ENCODE measurements around the gene KCNJ5. TPM values are rescaled to one million over a fixed set of nuclear protein-coding genes. Genes with fewer than 3 reads are reported as not detected.

KCNJ5 gene
- total and polyA plus RNA-seq, 2 experiments from 2014 or later, result not detected

DNA sequence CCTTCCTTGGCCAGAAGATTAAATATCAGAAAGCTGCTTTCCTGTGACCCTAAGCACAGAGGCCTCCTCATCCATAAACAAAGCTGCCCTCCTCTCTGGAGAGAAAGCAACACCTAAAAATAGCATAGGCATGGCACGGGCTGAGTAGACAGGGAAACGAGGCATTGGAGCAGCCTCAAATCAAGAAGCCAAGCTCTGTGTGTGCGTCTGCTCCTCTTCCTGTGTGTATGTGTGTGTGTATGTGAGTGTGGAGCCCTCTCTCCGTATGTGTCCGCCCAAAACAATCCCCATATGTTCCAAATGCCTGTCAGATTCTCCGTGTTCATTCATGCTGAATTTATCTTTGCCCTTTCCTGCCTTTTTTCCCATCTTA is 24.0 kb downstream of the KCNJ5 start:
- H3K27me3 ChIP-seq (ENCODE audit: insufficient read depth), result peaks cover 3% of the 10 kb centered on the region; the same call in 1 of the 2 replicates
- no peaks in the 10 kb centered on the region for H3K79me2 ChIP-seq (replicated peaks; ENCODE audit: insufficient read depth)
- H3F3A ChIP-seq (replicated peaks; ENCODE audit: low read depth), result no peaks in the 10 kb centered on the region
- DNase-seq (ENCODE audit: low spot score) (no peak), ATAC-seq (no peak)
- H3K36me3 ChIP-seq (ENCODE audit: insufficient read depth), result no peaks in the 10 kb centered on the region
- H3K4me3 ChIP-seq, result no peak overlapping the region
- no peak overlapping the region for H2AFZ ChIP-seq
- H3K4me3 Mint-ChIP-seq, result no peak overlapping the region
- no peaks in the 10 kb centered on the region for H3K9me2 ChIP-seq (ENCODE audit: insufficient read depth)
- H3K27me3 Mint-ChIP-seq (ENCODE audit: insufficient read depth, low read depth, poor library complexity), result peaks cover 11% of the 10 kb centered on the region
- no peaks in the 10 kb centered on the region; the same call in 2 of the 3 replicates for H3K4me1 Mint-ChIP-seq
- H3K4me2 ChIP-seq, result no peak overlapping the region
- no peaks in the 10 kb centered on the region for H3K4me1 ChIP-seq (ENCODE audit: insufficient read depth)
- H4K20me1 ChIP-seq (replicated peaks; ENCODE audit: insufficient read depth), result no peaks in the 10 kb centered on the region
- H3K9me3 Mint-ChIP-seq, result peaks cover 4% of the 10 kb centered on the region; the same call in 2 of the 3 replicates
- no peak for TF ChIP-seq CREB1 (CRISPR knock-in tag; IDR thresholded peaks at IDR 0.05; ENCODE audit: low read depth)
- TF ChIP-seq ZNF114 (CRISPR knock-in tag; IDR thresholded peaks at IDR 0.05), result no peak
- TF ChIP-seq, protein P1, sequence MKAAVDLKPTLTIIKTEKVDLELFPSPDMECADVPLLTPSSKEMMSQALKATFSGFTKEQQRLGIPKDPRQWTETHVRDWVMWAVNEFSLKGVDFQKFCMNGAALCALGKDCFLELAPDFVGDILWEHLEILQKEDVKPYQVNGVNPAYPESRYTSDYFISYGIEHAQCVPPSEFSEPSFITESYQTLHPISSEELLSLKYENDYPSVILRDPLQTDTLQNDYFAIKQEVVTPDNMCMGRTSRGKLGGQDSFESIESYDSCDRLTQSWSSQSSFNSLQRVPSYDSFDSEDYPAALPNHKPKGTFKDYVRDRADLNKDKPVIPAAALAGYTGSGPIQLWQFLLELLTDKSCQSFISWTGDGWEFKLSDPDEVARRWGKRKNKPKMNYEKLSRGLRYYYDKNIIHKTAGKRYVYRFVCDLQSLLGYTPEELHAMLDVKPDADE (IDR thresholded peaks at IDR 0.05), result no peak
- TF ChIP-seq STAT1 (IDR thresholded peaks at IDR 0.05; ENCODE audit: unreplicated experiment), result no peak
- TF ChIP-seq, protein P2, sequence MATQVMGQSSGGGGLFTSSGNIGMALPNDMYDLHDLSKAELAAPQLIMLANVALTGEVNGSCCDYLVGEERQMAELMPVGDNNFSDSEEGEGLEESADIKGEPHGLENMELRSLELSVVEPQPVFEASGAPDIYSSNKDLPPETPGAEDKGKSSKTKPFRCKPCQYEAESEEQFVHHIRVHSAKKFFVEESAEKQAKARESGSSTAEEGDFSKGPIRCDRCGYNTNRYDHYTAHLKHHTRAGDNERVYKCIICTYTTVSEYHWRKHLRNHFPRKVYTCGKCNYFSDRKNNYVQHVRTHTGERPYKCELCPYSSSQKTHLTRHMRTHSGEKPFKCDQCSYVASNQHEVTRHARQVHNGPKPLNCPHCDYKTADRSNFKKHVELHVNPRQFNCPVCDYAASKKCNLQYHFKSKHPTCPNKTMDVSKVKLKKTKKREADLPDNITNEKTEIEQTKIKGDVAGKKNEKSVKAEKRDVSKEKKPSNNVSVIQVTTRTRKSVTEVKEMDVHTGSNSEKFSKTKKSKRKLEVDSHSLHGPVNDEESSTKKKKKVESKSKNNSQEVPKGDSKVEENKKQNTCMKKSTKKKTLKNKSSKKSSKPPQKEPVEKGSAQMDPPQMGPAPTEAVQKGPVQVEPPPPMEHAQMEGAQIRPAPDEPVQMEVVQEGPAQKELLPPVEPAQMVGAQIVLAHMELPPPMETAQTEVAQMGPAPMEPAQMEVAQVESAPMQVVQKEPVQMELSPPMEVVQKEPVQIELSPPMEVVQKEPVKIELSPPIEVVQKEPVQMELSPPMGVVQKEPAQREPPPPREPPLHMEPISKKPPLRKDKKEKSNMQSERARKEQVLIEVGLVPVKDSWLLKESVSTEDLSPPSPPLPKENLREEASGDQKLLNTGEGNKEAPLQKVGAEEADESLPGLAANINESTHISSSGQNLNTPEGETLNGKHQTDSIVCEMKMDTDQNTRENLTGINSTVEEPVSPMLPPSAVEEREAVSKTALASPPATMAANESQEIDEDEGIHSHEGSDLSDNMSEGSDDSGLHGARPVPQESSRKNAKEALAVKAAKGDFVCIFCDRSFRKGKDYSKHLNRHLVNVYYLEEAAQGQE (IDR thresholded peaks at IDR 0.05; ENCODE audit: unreplicated experiment), result no peak
- no peak for TF ChIP-seq JUNB (IDR thresholded peaks at IDR 0.05; ENCODE audit: unreplicated experiment)
- no peak for TF ChIP-seq ZNF331 (CRISPR knock-in tag; IDR thresholded peaks at IDR 0.05; ENCODE audit: low read depth)
- no peak overlapping the region for H3K27ac ChIP-seq (ENCODE audit: low read depth)
- no peak overlapping the region for H3K27ac Mint-ChIP-seq
- H3K36me3 Mint-ChIP-seq (ENCODE audit: low read depth), result no peaks in the 10 kb centered on the region; the same call in 2 of the 3 replicates

DNA sequence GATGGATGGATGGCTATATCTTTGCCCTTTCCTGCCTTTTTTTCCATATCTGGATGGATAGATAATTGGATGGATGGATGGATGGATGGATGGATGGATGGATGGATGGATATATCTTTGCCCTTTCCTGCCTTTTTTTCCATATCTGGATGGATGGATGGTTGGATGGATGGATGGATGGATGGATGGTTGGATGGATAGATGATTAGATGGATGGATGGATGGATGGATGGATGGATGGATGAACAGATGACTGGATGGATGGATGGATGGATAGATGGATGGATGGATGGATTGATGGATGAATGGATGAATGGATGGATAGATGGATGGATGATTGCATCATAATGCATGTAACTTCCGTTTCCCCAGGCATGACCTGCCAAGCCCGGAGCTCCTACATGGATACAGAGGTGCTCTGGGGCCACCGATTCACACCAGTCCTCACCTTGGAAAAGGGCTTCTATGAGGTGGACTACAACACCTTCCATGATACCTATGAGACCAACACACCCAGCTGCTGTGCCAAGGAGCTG is 24.9 kb downstream of the KCNJ5 start:
- ATAC-seq, result no peak
- no peaks in the 10 kb centered on the region; the same call in 2 of the 3 replicates for H3K36me3 Mint-ChIP-seq (ENCODE audit: low read depth)
- no peak overlapping the region for H3K4me3 Mint-ChIP-seq
- Histone ChIP-seq H3K4me2 (no peak overlapping the region), H3K27ac (ENCODE audit: low read depth) (no peak overlapping the region), H3K9me2 (ENCODE audit: insufficient read depth) (no peaks in the 10 kb centered on the region), H4K20me1 (replicated peaks; ENCODE audit: insufficient read depth) (no peaks in the 10 kb centered on the region), H3K4me3 (no peak overlapping the region), H3K27me3 (ENCODE audit: insufficient read depth) (no peaks in the 10 kb centered on the region), H3K4me1 (ENCODE audit: insufficient read depth) (no peaks in the 10 kb centered on the region), H2AFZ (no peak overlapping the region), H3F3A (replicated peaks; ENCODE audit: low read depth) (no peaks in the 10 kb centered on the region), H3K79me2 (replicated peaks; ENCODE audit: insufficient read depth) (no peaks in the 10 kb centered on the region), H3K36me3 (ENCODE audit: insufficient read depth) (no peaks in the 10 kb centered on the region)
- TF ChIP-seq EZH2 (IDR thresholded peaks at IDR 0.05; ENCODE audit: low read depth, unreplicated experiment) (no peak), NANOG (IDR thresholded peaks at IDR 0.05; ENCODE audit: borderline replicate concordance) (no peak), EZH2phosphoT487 (IDR thresholded peaks at IDR 0.05; ENCODE audit: unreplicated experiment) (no peak)
- TF ChIP-seq, protein P1 (IDR thresholded peaks at IDR 0.05), result no peak
- H3K27me3 Mint-ChIP-seq (ENCODE audit: insufficient read depth, low read depth, poor library complexity), result peaks cover 11% of the 10 kb centered on the region
- no peak overlapping the region for H3K27ac Mint-ChIP-seq
- peaks cover 4% of the 10 kb centered on the region; the same call in 2 of the 3 replicates for H3K9me3 Mint-ChIP-seq
- no peak for DNase-seq (ENCODE audit: low spot score)
- no peaks in the 10 kb centered on the region; the same call in 2 of the 3 replicates for H3K4me1 Mint-ChIP-seq

All from GM23338 (cell line).